Parathyroid adenoma (tissue), 2 donors: ENCODE data around the gene MTA2.
"Not testable (repeated sequence)": the region's sequence is repeated elsewhere in the genome, so short reads cannot be mapped to it uniquely, and the experiment has no call there.

Source experiments
- H2AFZ ChIP-seq: fragments of 300-600 bp; sonication (generic); one replicate; pipeline ENCODE4 v1.7.0; 2017; ENCODE audit warnings: antibody characterized with exemption, mild to moderate bottlenecking
- H3K27ac ChIP-seq: fragments of 300-600 bp; sonication (generic); one replicate; pipeline ENCODE4 v1.7.0; 2017
- H3K27me3 ChIP-seq: fragments of 300-600 bp; sonication (generic); one replicate; pipeline ENCODE4 v1.7.0; 2017; ENCODE audit warnings: low read length; ENCODE audit not compliant: control insufficient read depth, insufficient read depth
- H3K36me3 ChIP-seq: fragments of 300-600 bp; sonication (generic); one replicate; pipeline ENCODE4 v1.7.0; 2017; ENCODE audit warnings: low read length; ENCODE audit not compliant: control insufficient read depth, insufficient read depth
- H3K4me1 ChIP-seq: fragments of 300-600 bp; sonication (generic); one replicate; pipeline ENCODE4 v1.7.0; 2017; ENCODE audit warnings: control low read depth
- H3K4me2 ChIP-seq: fragments of 300-600 bp; sonication (generic); one replicate; pipeline ENCODE4 v1.7.0; 2017; ENCODE audit warnings: low read length
- H3K4me3 ChIP-seq: fragments of 300-600 bp; sonication (generic); one replicate; pipeline ENCODE4 v1.7.0; 2017; ENCODE audit warnings: low read depth, low read length
- H3K79me2 ChIP-seq: fragments of 300-600 bp; sonication (generic); one replicate; pipeline ENCODE4 v1.7.0; 2017; ENCODE audit warnings: control low read depth
- H3K9ac ChIP-seq: fragments of 300-600 bp; sonication (generic); one replicate; pipeline ENCODE4 v1.7.0; 2017; ENCODE audit warnings: mild to moderate bottlenecking
- H3K9me3 ChIP-seq: fragments of 300-600 bp; sonication (generic); one replicate; pipeline ENCODE4 v1.7.0; 2017; ENCODE audit warnings: low read length; ENCODE audit not compliant: control insufficient read depth
- TF ChIP-seq, protein P1 (sequence below): fragments of 300-600 bp; sonication (generic); IDR thresholded peaks from one replicate; pipeline ENCODE4 v1.7.0; 2017; ENCODE audit warnings: antibody characterized with exemption, mild to moderate bottlenecking
- donor health status: primary hyperparathyroidism.

MTA2 gene

DNA sequence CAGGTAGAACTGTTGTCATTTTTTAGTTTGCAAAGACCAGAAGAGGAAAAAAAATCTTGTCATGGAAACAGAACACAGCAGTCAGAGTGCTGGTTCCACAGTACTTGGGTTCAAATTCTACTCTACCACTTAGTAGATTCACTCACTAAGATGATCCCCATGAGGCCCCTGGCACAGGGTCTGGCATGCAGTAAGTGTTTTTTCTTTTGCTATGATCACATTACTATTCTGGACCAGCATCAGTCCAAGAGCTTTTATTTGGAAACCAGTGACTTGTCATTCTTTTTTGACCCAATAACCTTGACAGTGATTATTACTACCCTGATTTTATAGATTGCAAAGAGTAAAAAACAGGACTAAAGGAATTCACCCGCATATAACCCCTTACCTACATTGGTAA is 32.1 kb downstream of the MTA2 start:
- no peak overlapping the region for H3K4me3 ChIP-seq
- H3K4me2 ChIP-seq = no peak overlapping the region
- no peaks in the 10 kb centered on the region for H3K9me3 ChIP-seq
- no peak overlapping the region for H2AFZ ChIP-seq
- TF ChIP-seq, protein P1, sequence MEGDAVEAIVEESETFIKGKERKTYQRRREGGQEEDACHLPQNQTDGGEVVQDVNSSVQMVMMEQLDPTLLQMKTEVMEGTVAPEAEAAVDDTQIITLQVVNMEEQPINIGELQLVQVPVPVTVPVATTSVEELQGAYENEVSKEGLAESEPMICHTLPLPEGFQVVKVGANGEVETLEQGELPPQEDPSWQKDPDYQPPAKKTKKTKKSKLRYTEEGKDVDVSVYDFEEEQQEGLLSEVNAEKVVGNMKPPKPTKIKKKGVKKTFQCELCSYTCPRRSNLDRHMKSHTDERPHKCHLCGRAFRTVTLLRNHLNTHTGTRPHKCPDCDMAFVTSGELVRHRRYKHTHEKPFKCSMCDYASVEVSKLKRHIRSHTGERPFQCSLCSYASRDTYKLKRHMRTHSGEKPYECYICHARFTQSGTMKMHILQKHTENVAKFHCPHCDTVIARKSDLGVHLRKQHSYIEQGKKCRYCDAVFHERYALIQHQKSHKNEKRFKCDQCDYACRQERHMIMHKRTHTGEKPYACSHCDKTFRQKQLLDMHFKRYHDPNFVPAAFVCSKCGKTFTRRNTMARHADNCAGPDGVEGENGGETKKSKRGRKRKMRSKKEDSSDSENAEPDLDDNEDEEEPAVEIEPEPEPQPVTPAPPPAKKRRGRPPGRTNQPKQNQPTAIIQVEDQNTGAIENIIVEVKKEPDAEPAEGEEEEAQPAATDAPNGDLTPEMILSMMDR = no peak
- H3K79me2 ChIP-seq = no peaks in the 10 kb centered on the region
- H3K36me3 ChIP-seq = no peaks in the 10 kb centered on the region
- H3K27me3 ChIP-seq = no peaks in the 10 kb centered on the region
- no peaks in the 10 kb centered on the region for H3K4me1 ChIP-seq
- H3K27ac ChIP-seq = no peak overlapping the region
- no peak overlapping the region for H3K9ac ChIP-seq

DNA sequence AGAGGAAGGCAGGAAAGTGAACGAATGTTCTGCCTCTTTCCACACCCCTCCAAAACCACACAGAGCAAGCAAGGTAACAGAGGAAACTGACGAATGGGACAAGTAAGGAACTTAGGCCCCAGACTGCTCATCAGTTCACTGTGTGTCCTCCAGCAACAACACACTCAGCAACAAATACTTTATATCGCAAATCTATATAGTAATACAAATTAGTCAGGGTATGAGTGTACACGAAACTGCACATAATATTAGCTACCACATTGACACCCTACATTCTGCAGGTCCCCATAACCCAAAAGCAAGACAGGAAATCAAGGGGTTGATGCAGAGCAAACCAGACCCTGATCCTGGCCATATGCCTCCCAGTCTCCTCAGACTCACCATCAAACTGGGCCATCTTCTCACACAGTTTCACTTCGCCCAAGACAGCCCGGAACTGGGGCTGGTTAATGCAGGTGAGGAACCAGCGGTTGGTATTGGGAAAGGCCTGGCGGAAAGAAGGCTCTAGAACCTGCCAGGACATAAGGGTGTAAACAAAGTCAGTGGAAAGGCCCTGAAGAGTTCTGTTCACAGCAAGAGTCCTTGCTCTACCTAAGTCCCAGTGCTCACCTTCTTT is 34.5 kb downstream of the MTA2 start:
- no peak overlapping the region for H3K4me3 ChIP-seq
- H3K9me3 ChIP-seq = no peaks in the 10 kb centered on the region
- no peaks in the 10 kb centered on the region for H3K36me3 ChIP-seq
- TF ChIP-seq, protein P1 = no peak
- H2AFZ ChIP-seq = no peak overlapping the region
- H3K4me1 ChIP-seq = no peaks in the 10 kb centered on the region
- no peaks in the 10 kb centered on the region for H3K27me3 ChIP-seq
- no peak overlapping the region for H3K27ac ChIP-seq
- H3K9ac ChIP-seq = no peak overlapping the region
- H3K79me2 ChIP-seq = no peaks in the 10 kb centered on the region
- no peak overlapping the region for H3K4me2 ChIP-seq

DNA sequence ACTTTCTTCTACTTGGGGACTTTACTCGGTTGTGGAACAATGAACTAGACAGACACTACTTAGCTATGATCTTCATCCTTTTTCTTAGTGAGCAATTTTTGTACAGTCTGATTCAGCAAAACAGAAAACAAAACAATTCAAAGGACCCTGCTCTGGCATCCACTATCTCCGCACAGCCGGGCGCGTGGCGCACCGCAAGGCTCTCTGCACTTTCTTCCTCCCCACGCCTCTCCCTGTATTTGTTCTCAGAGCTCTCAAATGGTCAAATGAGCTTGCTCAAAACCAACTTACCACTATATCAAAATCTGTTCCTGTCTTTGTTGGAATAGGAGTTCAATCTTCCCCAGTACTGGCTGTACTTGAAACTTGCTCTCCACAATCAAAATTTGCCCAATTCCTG is 35.4 kb downstream of the MTA2 start:
- Histone ChIP-seq H3K27me3 (no peaks in the 10 kb centered on the region), H3K27ac (no peak overlapping the region), H3K36me3 (no peaks in the 10 kb centered on the region), H3K4me3 (no peak overlapping the region), H3K4me2 (no peak overlapping the region), H3K79me2 (no peaks in the 10 kb centered on the region), H3K9ac (no peak overlapping the region), H3K4me1 (no peaks in the 10 kb centered on the region), H2AFZ (no peak overlapping the region), H3K9me3 (no peaks in the 10 kb centered on the region)
- TF ChIP-seq, protein P1 = no peak

DNA sequence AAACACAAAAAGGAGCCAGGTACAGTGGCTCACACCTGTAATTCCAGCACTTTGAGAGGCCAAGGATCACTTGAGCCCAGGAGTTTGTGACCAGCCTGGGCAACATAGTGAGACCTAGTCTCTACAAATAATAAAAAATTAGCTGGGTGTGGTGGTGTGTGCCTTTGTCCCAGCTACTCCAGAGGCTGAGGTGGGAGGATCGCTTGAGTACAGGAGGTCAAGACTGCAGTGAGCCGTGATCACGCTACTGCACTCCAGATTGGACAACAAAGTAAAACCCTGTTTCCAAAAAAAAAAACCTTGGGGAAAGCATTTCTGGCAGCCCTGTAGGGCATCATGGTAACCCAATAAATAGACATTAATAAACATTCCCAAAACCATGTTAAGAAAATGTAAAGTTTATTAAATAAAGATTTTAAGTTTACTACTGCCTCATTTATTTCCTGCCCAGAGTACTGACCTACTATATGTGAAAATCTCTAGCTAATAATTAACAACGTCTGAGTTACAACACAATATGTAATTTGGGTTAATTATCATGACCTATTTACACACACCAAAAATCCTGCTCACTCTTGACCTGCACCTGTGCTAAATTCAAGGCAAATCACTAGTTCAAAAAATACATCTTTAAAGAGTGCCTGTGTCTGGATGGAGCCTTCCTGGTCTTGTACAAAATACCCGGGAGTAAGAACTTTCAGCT is 36.4 kb downstream of the MTA2 start:
- H3K4me3 ChIP-seq = no peak overlapping the region
- no peak overlapping the region for H2AFZ ChIP-seq
- no peaks in the 10 kb centered on the region for H3K9me3 ChIP-seq
- peaks cover 3% of the 10 kb centered on the region for H3K4me1 ChIP-seq
- H3K36me3 ChIP-seq = no peaks in the 10 kb centered on the region
- no peak overlapping the region for H3K4me2 ChIP-seq
- H3K27ac ChIP-seq = no peak overlapping the region
- no peaks in the 10 kb centered on the region for H3K27me3 ChIP-seq
- H3K79me2 ChIP-seq = no peaks in the 10 kb centered on the region
- TF ChIP-seq, protein P1 = no peak
- H3K9ac ChIP-seq = no peak overlapping the region

DNA sequence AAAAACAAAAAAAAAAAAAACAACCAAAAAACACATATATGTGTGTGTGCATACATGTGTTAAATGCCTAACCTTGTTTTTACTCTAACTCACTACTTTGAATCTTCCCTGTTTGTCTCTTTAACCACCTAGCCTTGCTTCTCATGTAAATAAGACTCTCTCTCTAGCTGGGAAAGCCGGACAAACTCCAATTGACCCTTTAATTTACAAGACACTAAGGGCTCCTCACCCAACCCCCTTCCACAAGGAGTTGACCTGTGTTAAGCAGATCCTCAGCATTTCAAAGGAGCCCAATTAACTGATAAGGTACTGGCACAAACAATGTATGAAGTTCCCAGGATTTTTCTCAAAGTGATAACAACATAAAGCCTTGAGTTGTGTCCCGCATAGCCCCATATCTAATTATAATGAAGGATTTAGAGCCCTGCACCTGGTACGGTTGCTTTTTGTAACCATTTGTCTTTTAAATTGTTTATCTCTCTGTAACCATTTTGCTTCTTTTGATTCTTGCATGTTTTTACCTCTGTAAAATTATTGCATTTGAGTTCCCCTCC is 39.9 kb downstream of the MTA2 start:
- not testable (repeated sequence) for H3K27me3 ChIP-seq, H2AFZ ChIP-seq, H3K9me3 ChIP-seq, H3K27ac ChIP-seq, H3K79me2 ChIP-seq, H3K9ac ChIP-seq, H3K4me3 ChIP-seq, H3K4me2 ChIP-seq, H3K36me3 ChIP-seq
- peaks cover 13% of the 10 kb centered on the region for H3K4me1 ChIP-seq
